CD4-positive, alpha-beta T cell (primary cell): Measurements from ENCODE around the gene GTF2A2. TPM values are rescaled to one million over a fixed set of nuclear protein-coding genes. Genes with fewer than 3 reads are reported as not detected.
"Not testable (repeated sequence)": the region's sequence is repeated elsewhere in the genome, so short reads cannot be mapped to it uniquely, and the experiment has no call there.

Experiments
- ATAC-seq: fragments of 200-7000 bp; cut with Tn5 transposase; one replicate; pipeline ENCODE4 v1.10.0; 2022; ENCODE audit warnings: mild to moderate bottlenecking; ENCODE audit not compliant: poor library complexity
- CTCF ChIA-PET: fragments of 350-600 bp; sonication (Branson Sonifier 250); formaldehyde crosslinking; loops from one replicate; lab custom pipeline; 2021; ENCODE audit warnings: antibody characterized with exemption, inconsistent platforms; lab: Charles Lee
- POLR2A ChIA-PET: fragments of 350-600 bp; sonication (Branson Sonifier 250); formaldehyde crosslinking; loops from one replicate; lab custom pipeline; 2021; ENCODE audit warnings: antibody characterized with exemption, inconsistent platforms; lab: Charles Lee
- DNase-seq, 14 experiments: peaks; one replicate each; pipeline ENCODE4 v3.0.0-alpha.2; 2013 to 2020; ENCODE audit warnings: mixed read lengths in 2 of 14
- H3K27ac ChIP-seq, 2 donors: one replicate each; pipeline versions ENCODE4 v1.5.1 to v1.7.0; 2013; ENCODE audit warnings: low read length in 2 of 2, low read depth in 1 of 2, mild to moderate bottlenecking in 1 of 2
- H3K27me3 ChIP-seq, 2 experiments: 1 replicate in 1 of 2; 2 replicates in 1 of 2; pipeline versions ENCODE4 v1.6.1 to v1.7.0; 2013; ENCODE audit warnings: low read length in 2 of 2, control low read depth in 1 of 2, mild to moderate bottlenecking in 1 of 2, moderate library complexity in 1 of 2; ENCODE audit not compliant: insufficient read depth in 2 of 2, control insufficient read depth in 1 of 2
- H3K36me3 ChIP-seq: one replicate; pipeline ENCODE4 v1.6.1; 2013; ENCODE audit warnings: low read length, control low read depth; ENCODE audit not compliant: insufficient read depth
- H3K4me1 ChIP-seq: one replicate; pipeline ENCODE4 v1.6.1; 2013; ENCODE audit warnings: low read length, control low read depth; ENCODE audit not compliant: insufficient read depth
- H3K4me3 ChIP-seq: one replicate; pipeline ENCODE4 v1.5.1; 2013; ENCODE audit warnings: mild to moderate bottlenecking, low read length, moderate library complexity
- H3K9me3 ChIP-seq, 2 experiments: 1 replicate in 1 of 2; 2 replicates in 1 of 2; pipeline versions ENCODE4 v1.6.1 to v1.7.0; 2013; ENCODE audit warnings: low read length in 2 of 2, mild to moderate bottlenecking in 2 of 2, control low read depth in 1 of 2, moderate library complexity in 1 of 2; ENCODE audit not compliant: control insufficient read depth in 1 of 2, insufficient read depth in 1 of 2
- H3K27ac Mint-ChIP-seq: one replicate; pipeline ENCODE4 v1.8.0; 2020; ENCODE audit warnings: mixed read lengths
- H3K27me3 Mint-ChIP-seq: one replicate; pipeline ENCODE4 v1.8.0; 2021; ENCODE audit warnings: mixed read lengths
- H3K36me3 Mint-ChIP-seq: one replicate; pipeline ENCODE4 v1.8.0; 2021; ENCODE audit warnings: low read depth, mixed read lengths
- H3K4me1 Mint-ChIP-seq: one replicate; pipeline ENCODE4 v1.8.0; 2021; ENCODE audit warnings: low read depth, mixed read lengths
- H3K4me3 Mint-ChIP-seq: one replicate; pipeline ENCODE4 v1.8.0; 2020; ENCODE audit warnings: mild to moderate bottlenecking, mixed read lengths
- H3K9me3 Mint-ChIP-seq: one replicate; pipeline ENCODE4 v1.8.0; 2020; ENCODE audit warnings: mixed read lengths
- CTCF ChIP-seq: fragments of 200-600 bp; IDR thresholded peaks from one replicate; pipeline ENCODE4 v1.8.0; 2022; ENCODE audit warnings: antibody characterized with exemption, mild to moderate bottlenecking
- intact Hi-C, 2 experiments: fragments of 100-400 bp; cut with DNase I in 1 of 2; cut with micrococcal nuclease in 1 of 2; formaldehyde crosslinking; loops; one replicate each; pipeline versions ENCODE4 v1.15.1 to v1.9.0; 2023 to 2025; cut with DNase I, micrococcal nuclease
- total RNA-seq, 174 experiments: library from RNA in 2 of 174; stranded (reverse) in 2 of 174; gene quantifications; one replicate each; pipeline ENCODE4 v1.2.3 and lab custom pipeline; 2021 to 2026

GTF2A2 gene
- total RNA-seq, 2 experiments from 2014 or later = 40.3 to 44.6 TPM

- Histone ChIP-seq H3K9me3 (no peaks in the 10 kb centered on the region), H3K36me3 (peaks cover 56% of the 10 kb centered on the region), H3K27me3 (no peaks in the 10 kb centered on the region), H3K27ac (no peak overlapping the region), H3K4me1 (no peaks in the 10 kb centered on the region), H3K4me3 (no peak overlapping the region)
- intact Hi-C loops = no loop called here
- Mint-ChIP-seq H3K9me3 (no peaks in the 10 kb centered on the region), H3K27ac (no peak overlapping the region), H3K4me1 (peaks cover 12% of the 10 kb centered on the region), H3K27me3 (no peaks in the 10 kb centered on the region), H3K36me3 (peaks cover 57% of the 10 kb centered on the region), H3K4me3 (no peak overlapping the region)
- ATAC-seq = no peak
- ChIA-PET POLR2A (no interaction called here), CTCF (no interaction called here)
- DNase-seq = no peak
- no peak for TF ChIP-seq CTCF
Observed at GRCh38 chr15:59646277-59646676, 11.0 kb downstream of the GTF2A2 start.

- H3K4me1 ChIP-seq, CTCF ChIA-PET, H3K27ac ChIP-seq, H3K9me3 ChIP-seq, H3K27me3 ChIP-seq, H3K4me3 Mint-ChIP-seq, H3K27me3 Mint-ChIP-seq, ATAC-seq, H3K9me3 Mint-ChIP-seq, POLR2A ChIA-PET, H3K4me3 ChIP-seq, H3K27ac Mint-ChIP-seq, intact Hi-C loops, DNase-seq: not testable (repeated sequence)
- peaks cover 55% of the 10 kb centered on the region for H3K36me3 ChIP-seq
- Mint-ChIP-seq H3K36me3 (peaks cover 55% of the 10 kb centered on the region), H3K4me1 (peaks cover 12% of the 10 kb centered on the region)
Observed at GRCh38 chr15:59645812-59646211, 11.5 kb downstream of the GTF2A2 start.

GRCh38 chr15:59644756-59645155 is 12.6 kb downstream of the GTF2A2 start:
- ChIA-PET POLR2A (no interaction called here), CTCF (no interaction called here)
- Histone ChIP-seq H3K27me3 (no peaks in the 10 kb centered on the region), H3K27ac (no peak overlapping the region), H3K36me3 (peaks cover 49% of the 10 kb centered on the region), H3K4me3 (no peak overlapping the region), H3K4me1 (no peaks in the 10 kb centered on the region), H3K9me3 (no peaks in the 10 kb centered on the region)
- ATAC-seq (no peak), DNase-seq (no peak)
- H3K9me3 Mint-ChIP-seq = no peaks in the 10 kb centered on the region
- intact Hi-C loops = loop anchor here in 1 of 2 experiments (5.0 kb wide), 1 partner anchor 112 kb away; no protein-coding TSS in a partner anchor
- H3K27me3 Mint-ChIP-seq = no peaks in the 10 kb centered on the region
- H3K4me1 Mint-ChIP-seq = peaks cover 8% of the 10 kb centered on the region
- H3K27ac Mint-ChIP-seq = peak overlapping the region; percentile 2
- no peak overlapping the region for H3K4me3 Mint-ChIP-seq
- TF ChIP-seq CTCF = no peak
- H3K36me3 Mint-ChIP-seq = peaks cover 51% of the 10 kb centered on the region

- Histone ChIP-seq H3K27me3 (no peaks in the 10 kb centered on the region), H3K36me3 (peaks cover 55% of the 10 kb centered on the region), H3K9me3 (no peaks in the 10 kb centered on the region), H3K4me1 (no peaks in the 10 kb centered on the region), H3K27ac (no peak overlapping the region), H3K4me3 (no peak overlapping the region)
- intact Hi-C loops = loop anchor here in 1 of 2 experiments (5.0 kb wide), 1 partner anchor 110 kb away; no protein-coding TSS in a partner anchor
- peaks cover 8% of the 10 kb centered on the region for H3K4me1 Mint-ChIP-seq
- ATAC-seq (no peak), DNase-seq (no peak)
- no peak for TF ChIP-seq CTCF
- H3K27ac Mint-ChIP-seq = no peak overlapping the region
- H3K36me3 Mint-ChIP-seq = peaks cover 57% of the 10 kb centered on the region
- POLR2A ChIA-PET = interaction anchor here (1.1 kb wide), 1 partner anchor 13 kb away, joined by 4 read pairs; no protein-coding TSS in a partner anchor
- no peaks in the 10 kb centered on the region for H3K27me3 Mint-ChIP-seq
- H3K9me3 Mint-ChIP-seq = no peaks in the 10 kb centered on the region
- CTCF ChIA-PET = no interaction called here
- no peak overlapping the region for H3K4me3 Mint-ChIP-seq
Observed at GRCh38 chr15:59642351-59642750, 15.0 kb downstream of the GTF2A2 start.

- ATAC-seq, POLR2A ChIA-PET, H3K9me3 ChIP-seq, H3K27ac ChIP-seq, H3K27me3 ChIP-seq, CTCF ChIA-PET, H3K4me3 Mint-ChIP-seq, H3K4me1 Mint-ChIP-seq, H3K4me3 ChIP-seq, H3K27me3 Mint-ChIP-seq, DNase-seq, intact Hi-C loops, H3K4me1 ChIP-seq, H3K9me3 Mint-ChIP-seq: not testable (repeated sequence)
- H3K36me3 ChIP-seq = peaks cover 34% of the 10 kb centered on the region
- H3K27ac Mint-ChIP-seq = peak overlapping the region; percentile 45
- peaks cover 52% of the 10 kb centered on the region for H3K36me3 Mint-ChIP-seq
Observed at GRCh38 chr15:59637507-59637906, 19.8 kb downstream of the GTF2A2 start.
